Uterus (tissue), 4 donors: ENCODE measurements around the gene ARID2. TPM values are rescaled to one million over a fixed set of nuclear protein-coding genes. Genes with fewer than 3 reads are reported as not detected.

Experiments
- DNase-seq, 2 donors: peaks; one replicate each; pipeline ENCODE4 v3.0.0-alpha.2; 2019 to 2020
- H3K27ac ChIP-seq, 2 donors: fragments of 200-600 bp; sonication (generic); 1 replicate in 1 of 2; 2 replicates in 1 of 2; pipeline ENCODE4 v1.5.1; 2016 to 2018
- H3K27me3 ChIP-seq, 2 donors: fragments of 200-600 bp; sonication (generic); one replicate each; pipeline ENCODE4 v1.5.1; 2018 to 2019; ENCODE audit warnings: control low read depth in 1 of 2
- H3K36me3 ChIP-seq, 2 donors: fragments of 200-600 bp; sonication (generic); one replicate each; pipeline ENCODE4 v1.5.1; 2019; ENCODE audit warnings: control low read depth in 1 of 2
- H3K4me1 ChIP-seq, 2 donors: fragments of 200-600 bp; sonication (generic); one replicate each; pipeline ENCODE4 v1.5.1; 2018 to 2019; ENCODE audit warnings: control low read depth in 1 of 2
- H3K4me3 ChIP-seq, 2 donors: fragments of 200-600 bp; sonication (generic); 1 replicate in 1 of 2; 2 replicates in 1 of 2; pipeline ENCODE4 v1.5.1; 2018 to 2019; ENCODE audit warnings: mild to moderate bottlenecking in 1 of 2
- H3K9me3 ChIP-seq, 2 donors: fragments of 200-600 bp; sonication (generic); one replicate each; pipeline ENCODE4 v1.5.1; 2019; ENCODE audit warnings: control low read depth in 1 of 2
- CTCF ChIP-seq, 4 experiments: fragments of 200-600 bp in 2 of 4; fragments of 450-650 bp in 2 of 4; sonication (generic) in 2 of 4; IDR thresholded peaks; one replicate each; pipeline ENCODE4 v1.5.1; 2016 to 2019; ENCODE audit warnings: antibody characterized with exemption in 4 of 4, mild to moderate bottlenecking in 2 of 4, moderate library complexity in 1 of 4
- POLR2A ChIP-seq, 2 donors: fragments of 450-650 bp; IDR thresholded peaks; one replicate each; pipeline ENCODE4 v1.6.1; 2016; ENCODE audit warnings: antibody characterized with exemption in 2 of 2, mild to moderate bottlenecking in 1 of 2, moderate library complexity in 1 of 2
- intact Hi-C: fragments of 100-400 bp; cut with DNase I; formaldehyde crosslinking; loops from one replicate; pipeline ENCODE4 v1.15.1; 2023; ENCODE audit warnings: low total_unique reads
- total RNA-seq, 4 donors: library from RNA; depleted of rRNA in 3 of 4; stranded (reverse); fragments of >200 nt in 3 of 4; gene quantifications; one replicate each; pipeline versions ENCODE4 v1.1.0 to v1.2.4, GENCODE V29; 2014 to 2023
- donor health status: DM: yes; HTN: yes; CAD: no.

ARID2 gene
- total RNA-seq, 4 donors from 2014 or later = 24.3 to 112 (median 56.8) TPM

DNA sequence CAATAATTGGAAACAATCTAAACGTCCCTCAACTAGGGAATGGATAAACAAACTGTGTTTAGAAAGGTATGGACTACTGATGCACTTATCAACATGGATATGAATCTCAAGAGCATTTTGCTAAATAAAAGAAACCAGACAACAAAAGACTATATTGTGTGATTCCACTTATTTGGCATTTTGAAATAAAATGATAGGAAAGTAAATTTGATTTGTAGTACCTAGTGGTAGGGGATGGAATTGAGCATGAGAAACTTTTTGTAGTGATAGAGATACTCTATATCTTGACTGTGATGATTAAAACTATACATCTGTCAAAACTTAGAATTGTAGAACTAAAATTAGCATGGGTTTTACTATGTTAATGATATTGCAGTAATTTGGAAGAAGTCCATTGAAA is 87.1 kb downstream of the ARID2 start:
- Histone ChIP-seq H3K4me1 (no peaks in the 10 kb centered on the region), H3K27ac (no peak overlapping the region), H3K9me3 (no peaks in the 10 kb centered on the region), H3K27me3 (no peaks in the 10 kb centered on the region), H3K4me3 (no peak overlapping the region), H3K36me3 (no peaks in the 10 kb centered on the region)
- TF ChIP-seq CTCF (IDR thresholded peaks at IDR 0.05) (no peak), POLR2A (IDR thresholded peaks at IDR 0.05) (no peak)
- intact Hi-C loops = no loop called here
- no peak for DNase-seq

GRCh38 chr12:45827974-45828373 is 98.5 kb downstream of the ARID2 start:
- intact Hi-C loops = no loop called here
- DNase-seq = no peak
- Histone ChIP-seq H3K4me1 (no peaks in the 10 kb centered on the region), H3K36me3 (no peaks in the 10 kb centered on the region), H3K27ac (no peak overlapping the region), H3K27me3 (no peaks in the 10 kb centered on the region), H3K4me3 (no peak overlapping the region), H3K9me3 (no peaks in the 10 kb centered on the region)
- TF ChIP-seq CTCF (IDR thresholded peaks at IDR 0.05) (no peak), POLR2A (IDR thresholded peaks at IDR 0.05) (no peak)

DNA sequence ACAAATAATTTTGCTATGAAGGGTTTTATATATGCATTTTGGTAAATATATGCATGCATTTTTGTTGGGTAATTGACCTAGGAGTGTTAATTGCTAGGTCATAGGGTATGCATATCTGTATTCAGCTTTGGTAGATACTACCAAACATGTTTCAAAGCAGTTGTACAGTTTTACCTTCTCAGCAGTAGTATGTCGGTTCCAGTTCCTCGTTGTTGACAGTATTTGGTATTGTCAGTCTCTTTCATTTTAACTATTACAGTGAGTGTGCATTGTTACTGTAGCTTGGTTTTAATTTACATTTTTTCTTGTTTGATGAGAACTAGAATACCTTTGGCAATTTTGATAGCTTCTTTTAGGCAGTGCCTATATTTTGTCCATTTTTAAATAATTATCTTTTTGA is 98.9 kb downstream of the ARID2 start:
- Histone ChIP-seq H3K9me3 (no peaks in the 10 kb centered on the region), H3K27me3 (no peaks in the 10 kb centered on the region), H3K4me3 (no peak overlapping the region), H3K4me1 (no peaks in the 10 kb centered on the region), H3K27ac (no peak overlapping the region), H3K36me3 (no peaks in the 10 kb centered on the region)
- intact Hi-C loops = no loop called here
- no peak for DNase-seq
- no peak for TF ChIP-seq POLR2A (IDR thresholded peaks at IDR 0.05)
- TF ChIP-seq CTCF (IDR thresholded peaks at IDR 0.05) = no peak

GRCh38 chr12:45831590-45831989 is 102.1 kb downstream of the ARID2 start:
- no peaks in the 10 kb centered on the region for H3K27me3 ChIP-seq
- no peak for DNase-seq
- no peak for TF ChIP-seq CTCF (IDR thresholded peaks at IDR 0.05)
- no peak for TF ChIP-seq POLR2A (IDR thresholded peaks at IDR 0.05)
- intact Hi-C loops = no loop called here
- H3K36me3 ChIP-seq = no peaks in the 10 kb centered on the region
- no peak overlapping the region for H3K4me3 ChIP-seq
- H3K9me3 ChIP-seq = no peaks in the 10 kb centered on the region
- no peaks in the 10 kb centered on the region for H3K4me1 ChIP-seq
- no peak overlapping the region for H3K27ac ChIP-seq

GRCh38 chr12:45833401-45833800 is 103.9 kb downstream of the ARID2 start:
- Histone ChIP-seq H3K27me3 (no peaks in the 10 kb centered on the region), H3K36me3 (no peaks in the 10 kb centered on the region), H3K4me1 (no peaks in the 10 kb centered on the region), H3K27ac (no peak overlapping the region), H3K4me3 (no peak overlapping the region), H3K9me3 (no peaks in the 10 kb centered on the region)
- intact Hi-C loops = no loop called here
- no peak for DNase-seq
- TF ChIP-seq POLR2A (IDR thresholded peaks at IDR 0.05) (no peak), CTCF (IDR thresholded peaks at IDR 0.05) (no peak)
